ENCODE results near the gene BORCS8. TPM values are rescaled to one million over a fixed set of nuclear protein-coding genes. Genes with fewer than 3 reads are reported as not detected.

Gene BORCS8
- total and polyA plus RNA-seq, 2 of the 13 experiments (the other 11 are each of a cell fraction or from before 2014, with no cell fraction given): 9.6 to 13.3 TPM

DNA sequence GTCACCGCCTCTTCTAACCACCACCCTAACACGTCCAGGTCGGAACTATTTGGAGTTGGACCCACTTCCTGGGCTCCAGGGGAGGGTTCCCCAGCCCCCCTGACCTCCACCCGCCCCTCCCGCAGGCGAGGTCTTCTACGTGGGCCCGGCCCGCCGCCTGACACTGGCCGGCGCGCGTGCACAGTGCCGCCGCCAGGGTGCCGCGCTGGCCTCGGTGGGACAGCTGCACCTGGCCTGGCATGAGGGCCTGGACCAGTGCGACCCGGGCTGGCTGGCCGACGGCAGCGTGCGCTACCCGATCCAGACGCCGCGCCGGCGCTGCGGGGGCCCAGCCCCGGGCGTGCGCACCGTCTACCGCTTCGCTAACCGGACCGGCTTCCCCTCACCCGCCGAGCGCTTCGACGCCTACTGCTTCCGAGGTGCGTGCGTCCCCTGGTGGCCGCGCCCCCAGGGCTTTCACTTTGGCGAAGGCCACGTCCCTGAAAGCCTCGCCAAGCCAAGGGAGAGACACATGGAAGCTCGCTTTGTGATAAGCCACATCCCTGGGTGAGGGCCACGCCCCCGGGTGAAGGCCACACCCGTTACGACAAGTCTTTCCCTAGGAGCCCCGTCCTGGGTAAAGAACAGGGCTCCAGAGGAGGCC lies 33.0 kb upstream of the BORCS8 start (continued):
- TF ChIP-seq, protein P1, sequence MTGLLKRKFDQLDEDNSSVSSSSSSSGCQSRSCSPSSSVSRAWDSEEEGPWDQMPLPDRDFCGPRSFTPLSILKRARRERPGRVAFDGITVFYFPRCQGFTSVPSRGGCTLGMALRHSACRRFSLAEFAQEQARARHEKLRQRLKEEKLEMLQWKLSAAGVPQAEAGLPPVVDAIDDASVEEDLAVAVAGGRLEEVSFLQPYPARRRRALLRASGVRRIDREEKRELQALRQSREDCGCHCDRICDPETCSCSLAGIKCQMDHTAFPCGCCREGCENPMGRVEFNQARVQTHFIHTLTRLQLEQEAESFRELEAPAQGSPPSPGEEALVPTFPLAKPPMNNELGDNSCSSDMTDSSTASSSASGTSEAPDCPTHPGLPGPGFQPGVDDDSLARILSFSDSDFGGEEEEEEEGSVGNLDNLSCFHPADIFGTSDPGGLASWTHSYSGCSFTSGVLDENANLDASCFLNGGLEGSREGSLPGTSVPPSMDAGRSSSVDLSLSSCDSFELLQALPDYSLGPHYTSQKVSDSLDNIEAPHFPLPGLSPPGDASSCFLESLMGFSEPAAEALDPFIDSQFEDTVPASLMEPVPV (CRISPR knock-in tag; IDR thresholded peaks at IDR 0.05): no peak
- TF ChIP-seq, protein P2, sequence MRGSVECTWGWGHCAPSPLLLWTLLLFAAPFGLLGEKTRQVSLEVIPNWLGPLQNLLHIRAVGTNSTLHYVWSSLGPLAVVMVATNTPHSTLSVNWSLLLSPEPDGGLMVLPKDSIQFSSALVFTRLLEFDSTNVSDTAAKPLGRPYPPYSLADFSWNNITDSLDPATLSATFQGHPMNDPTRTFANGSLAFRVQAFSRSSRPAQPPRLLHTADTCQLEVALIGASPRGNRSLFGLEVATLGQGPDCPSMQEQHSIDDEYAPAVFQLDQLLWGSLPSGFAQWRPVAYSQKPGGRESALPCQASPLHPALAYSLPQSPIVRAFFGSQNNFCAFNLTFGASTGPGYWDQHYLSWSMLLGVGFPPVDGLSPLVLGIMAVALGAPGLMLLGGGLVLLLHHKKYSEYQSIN (CRISPR knock-in tag; IDR thresholded peaks at IDR 0.05; ENCODE audit: borderline replicate concordance): no peak
- TF ChIP-seq HDAC2 (CRISPR knock-in tag; IDR thresholded peaks at IDR 0.05): peak; percentile 55
- TF ChIP-seq KLF9 (CRISPR knock-in tag; IDR thresholded peaks at IDR 0.05; ENCODE audit: low read depth): no peak
- no peak for TF ChIP-seq KMT2A (CRISPR knock-in tag; IDR thresholded peaks at IDR 0.05)
- TF ChIP-seq KLF15 (CRISPR knock-in tag; IDR thresholded peaks at IDR 0.05; ENCODE audit: borderline replicate concordance): no peak
- TF ChIP-seq HOXA5 (CRISPR knock-in tag; IDR thresholded peaks at IDR 0.05): no peak
- TF ChIP-seq, protein P3, sequence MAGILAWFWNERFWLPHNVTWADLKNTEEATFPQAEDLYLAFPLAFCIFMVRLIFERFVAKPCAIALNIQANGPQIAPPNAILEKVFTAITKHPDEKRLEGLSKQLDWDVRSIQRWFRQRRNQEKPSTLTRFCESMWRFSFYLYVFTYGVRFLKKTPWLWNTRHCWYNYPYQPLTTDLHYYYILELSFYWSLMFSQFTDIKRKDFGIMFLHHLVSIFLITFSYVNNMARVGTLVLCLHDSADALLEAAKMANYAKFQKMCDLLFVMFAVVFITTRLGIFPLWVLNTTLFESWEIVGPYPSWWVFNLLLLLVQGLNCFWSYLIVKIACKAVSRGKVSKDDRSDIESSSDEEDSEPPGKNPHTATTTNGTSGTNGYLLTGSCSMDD (CRISPR knock-in tag; IDR thresholded peaks at IDR 0.05): no peak; the same call in 1 of the 2 replicates
- no peak for TF ChIP-seq ZNF282 (IDR thresholded peaks at IDR 0.05; ENCODE audit: partially characterized antibody)
- TF ChIP-seq, protein P4, sequence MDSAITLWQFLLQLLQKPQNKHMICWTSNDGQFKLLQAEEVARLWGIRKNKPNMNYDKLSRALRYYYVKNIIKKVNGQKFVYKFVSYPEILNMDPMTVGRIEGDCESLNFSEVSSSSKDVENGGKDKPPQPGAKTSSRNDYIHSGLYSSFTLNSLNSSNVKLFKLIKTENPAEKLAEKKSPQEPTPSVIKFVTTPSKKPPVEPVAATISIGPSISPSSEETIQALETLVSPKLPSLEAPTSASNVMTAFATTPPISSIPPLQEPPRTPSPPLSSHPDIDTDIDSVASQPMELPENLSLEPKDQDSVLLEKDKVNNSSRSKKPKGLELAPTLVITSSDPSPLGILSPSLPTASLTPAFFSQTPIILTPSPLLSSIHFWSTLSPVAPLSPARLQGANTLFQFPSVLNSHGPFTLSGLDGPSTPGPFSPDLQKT (CRISPR knock-in tag; IDR thresholded peaks at IDR 0.05; ENCODE audit: borderline replicate concordance): no peak
- TF ChIP-seq AGO2 (optimal IDR thresholded peaks at IDR 0.05; ENCODE audit: low read depth, low read length): no peak
- peak; percentile 62; the same call in 1 of the 2 replicates for TF ChIP-seq ZSCAN21 (CRISPR knock-in tag; IDR thresholded peaks at IDR 0.05; ENCODE audit: borderline replicate concordance)
- TF ChIP-seq NFATC3 (CRISPR knock-in tag; IDR thresholded peaks at IDR 0.05): no peak
- TF ChIP-seq MTA3 (CRISPR knock-in tag; IDR thresholded peaks at IDR 0.05): no peak
- TF ChIP-seq, protein P5, sequence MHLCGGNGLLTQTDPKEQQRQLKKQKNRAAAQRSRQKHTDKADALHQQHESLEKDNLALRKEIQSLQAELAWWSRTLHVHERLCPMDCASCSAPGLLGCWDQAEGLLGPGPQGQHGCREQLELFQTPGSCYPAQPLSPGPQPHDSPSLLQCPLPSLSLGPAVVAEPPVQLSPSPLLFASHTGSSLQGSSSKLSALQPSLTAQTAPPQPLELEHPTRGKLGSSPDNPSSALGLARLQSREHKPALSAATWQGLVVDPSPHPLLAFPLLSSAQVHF (CRISPR knock-in tag; IDR thresholded peaks at IDR 0.05): 0 out of 2 replicates have a peak, but pooled peaks have one; percentile 67
- TF ChIP-seq HES4 (CRISPR knock-in tag; IDR thresholded peaks at IDR 0.05; ENCODE audit: borderline replicate concordance): peak; percentile 79; the same call in 1 of the 2 replicates
- peak; percentile 82 for TF ChIP-seq KDM5B (CRISPR knock-in tag; IDR thresholded peaks at IDR 0.05; ENCODE audit: borderline replicate concordance)
- 0 out of 2 replicates have a peak, but pooled peaks have one; percentile 44 for TF ChIP-seq ZNF138 (CRISPR knock-in tag; IDR thresholded peaks at IDR 0.05; ENCODE audit: low read depth)
- TF ChIP-seq, protein P6, sequence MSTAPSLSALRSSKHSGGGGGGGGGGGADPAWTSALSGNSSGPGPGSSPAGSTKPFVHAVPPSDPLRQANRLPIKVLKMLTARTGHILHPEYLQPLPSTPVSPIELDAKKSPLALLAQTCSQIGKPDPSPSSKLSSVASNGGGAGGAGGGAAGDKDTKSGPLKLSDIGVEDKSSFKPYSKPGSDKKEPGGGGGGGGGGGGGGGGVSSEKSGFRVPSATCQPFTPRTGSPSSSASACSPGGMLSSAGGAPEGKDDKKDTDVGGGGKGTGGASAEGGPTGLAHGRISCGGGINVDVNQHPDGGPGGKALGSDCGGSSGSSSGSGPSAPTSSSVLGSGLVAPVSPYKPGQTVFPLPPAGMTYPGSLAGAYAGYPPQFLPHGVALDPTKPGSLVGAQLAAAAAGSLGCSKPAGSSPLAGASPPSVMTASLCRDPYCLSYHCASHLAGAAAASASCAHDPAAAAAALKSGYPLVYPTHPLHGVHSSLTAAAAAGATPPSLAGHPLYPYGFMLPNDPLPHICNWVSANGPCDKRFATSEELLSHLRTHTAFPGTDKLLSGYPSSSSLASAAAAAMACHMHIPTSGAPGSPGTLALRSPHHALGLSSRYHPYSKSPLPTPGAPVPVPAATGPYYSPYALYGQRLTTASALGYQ (CRISPR knock-in tag; IDR thresholded peaks at IDR 0.05): no peak
- no peak for TF ChIP-seq TOPORS (CRISPR knock-in tag; IDR thresholded peaks at IDR 0.05)
- TF ChIP-seq ZNF547 (CRISPR knock-in tag; IDR thresholded peaks at IDR 0.05): peak; percentile 69
- TF ChIP-seq CBFB (CRISPR knock-in tag; IDR thresholded peaks at IDR 0.05): peak; percentile 65; the same call in 1 of the 2 replicates
